ENCODE measurements around the gene FOCAD.

The FOCAD gene

GRCh38 chr9:21028466-21028865, 344.4 kb downstream of the FOCAD start:
- Histone ChIP-seq H3K27me3 (no peaks in the 10 kb centered on the region), H3K4me3 (ENCODE audit: low read depth in 1 of 2, low read length in 1 of 2) (no peak overlapping the region), H3K27ac (peak overlapping the region; percentile 94), H3K9me3 (no peaks in the 10 kb centered on the region), H3K36me3 (peaks cover 28% of the 10 kb centered on the region), H3K4me1 (ENCODE audit: control insufficient read depth in 1 of 2, insufficient read depth in 1 of 2, low read depth in 1 of 2, low read length in 1 of 2) (peaks cover 59 to 66% of the 10 kb centered on the region in 2 experiments)
- no peak for TF ChIP-seq CTCF (IDR thresholded peaks at IDR 0.05)

GRCh38 chr9:21029661-21030060, 345.6 kb downstream of the FOCAD start:
- H3K27me3 ChIP-seq, result no peaks in the 10 kb centered on the region
- peak overlapping the region in 1 of 2 experiments; percentile 83 for H3K4me3 ChIP-seq (ENCODE audit: low read depth in 1 of 2, low read length in 1 of 2)
- H3K36me3 ChIP-seq, result peaks cover 28% of the 10 kb centered on the region
- H3K27ac ChIP-seq, result peak overlapping the region; percentile 94
- H3K4me1 ChIP-seq (ENCODE audit: control insufficient read depth in 1 of 2, insufficient read depth in 1 of 2, low read depth in 1 of 2, low read length in 1 of 2), result peaks cover 47 to 55% of the 10 kb centered on the region in 2 experiments
- no peaks in the 10 kb centered on the region for H3K9me3 ChIP-seq
- TF ChIP-seq CTCF (IDR thresholded peaks at IDR 0.05), result no peak

- TF ChIP-seq CTCF (IDR thresholded peaks at IDR 0.05), result no peak
- Histone ChIP-seq H3K4me1 (ENCODE audit: control insufficient read depth in 1 of 2, insufficient read depth in 1 of 2, low read depth in 1 of 2, low read length in 1 of 2) (peaks cover 42 to 46% of the 10 kb centered on the region in 2 experiments), H3K36me3 (peaks cover 25% of the 10 kb centered on the region), H3K4me3 (ENCODE audit: low read depth in 1 of 2, low read length in 1 of 2) (peak overlapping the region; percentile 65 to 83), H3K27ac (peak overlapping the region; percentile 94), H3K9me3 (no peaks in the 10 kb centered on the region), H3K27me3 (no peaks in the 10 kb centered on the region)
These were observed 346.5 kb downstream of the FOCAD start for GRCh38 chr9:21030389-21031035.

GRCh38 chr9:21031091-21031807, 347.2 kb downstream of the FOCAD start, which contains the start of gene HACD4:
TSS of gene HACD4 (minus strand) at chr9:21031640. CDS start at chr9:21031590, 50 bp downstream.
- no peak for TF ChIP-seq CTCF (IDR thresholded peaks at IDR 0.05)
- Histone ChIP-seq H3K36me3 (peaks cover 17% of the 10 kb centered on the region), H3K27me3 (no peaks in the 10 kb centered on the region), H3K9me3 (no peaks in the 10 kb centered on the region), H3K4me1 (ENCODE audit: control insufficient read depth in 1 of 2, insufficient read depth in 1 of 2, low read depth in 1 of 2, low read length in 1 of 2) (peaks cover 39% of the 10 kb centered on the region in 2 experiments), H3K4me3 (ENCODE audit: low read depth in 1 of 2, low read length in 1 of 2) (peak within 1 kb of the TSS; percentile 65 to 83), H3K27ac (peak within 1 kb of the TSS; percentile 94)

- Histone ChIP-seq H3K36me3 (peaks cover 16% of the 10 kb centered on the region), H3K27me3 (no peaks in the 10 kb centered on the region), H3K9me3 (no peaks in the 10 kb centered on the region), H3K27ac (peak overlapping the region; percentile 94), H3K4me3 (ENCODE audit: low read depth in 1 of 2, low read length in 1 of 2) (peak overlapping the region; percentile 65 to 83), H3K4me1 (ENCODE audit: control insufficient read depth in 1 of 2, insufficient read depth in 1 of 2, low read depth in 1 of 2, low read length in 1 of 2) (peaks cover 36 to 39% of the 10 kb centered on the region in 2 experiments)
- no peak for TF ChIP-seq CTCF (IDR thresholded peaks at IDR 0.05)
These were observed 347.7 kb downstream of the FOCAD start for GRCh38 chr9:21031808-21032183.

All from neutrophil (primary cell).